K562 (cell line): ENCODE measurements around the gene FTL. TPM values are rescaled to one million over a fixed set of nuclear protein-coding genes. Genes with fewer than 3 reads are reported as not detected.

Source experiments
- ATAC-seq: fragments of 200-7000 bp; cut with Tn5 transposase; 3 replicates; pipeline ENCODE4 v1.9.1; 2020; ENCODE audit warnings: moderate library complexity
- BruUV-seq: library from RNA; stranded (reverse); fragments of 400-500 nt; replicated peaks from 2 replicates; lab custom pipeline; 2021; lab: Mats Ljungman, UMichigan
- CTCF ChIA-PET: fragments of 300-600 bp; formaldehyde crosslinking; extraction: SDS; loops from one replicate; lab custom pipeline; 2021; ENCODE audit warnings: low intra/inter-chr PET ratio; lab: Yijun Ruan, JAX
- POLR2A ChIA-PET: fragments of 300-600, 350-650 bp; sonication (Branson Sonifier 250); formaldehyde crosslinking; extraction: SDS; loops from one replicate; lab custom pipeline; 2021; ENCODE audit warnings: antibody characterized with exemption, inconsistent platforms; lab: Yijun Ruan, JAX
- DNase-seq, 4 experiments: peaks; one replicate each; pipeline versions ENCODE4 v3.0.0 to v3.0.0-alpha.2; 2011 to 2018; ENCODE audit warnings: low spot score in 3 of 4, mixed read lengths in 3 of 4; ENCODE audit errors: extremely low read depth in 1 of 4
- FAIRE-seq: peaks from 2 replicates; lab custom pipeline; 2011; peaks lifted over from hg19 to GRCh38; lab: Jason Lieb, UNC
- H2AFZ ChIP-seq: 2 replicates; pipeline ENCODE4 v1.6.0; 2011; ENCODE audit warnings: low read depth, low read length, control low read depth, inconsistent platforms
- H3K27ac ChIP-seq: fragments of 200-600 bp; 3 replicates; pipeline ENCODE4 v1.8.0; 2011; ENCODE audit warnings: low read depth, mild to moderate bottlenecking, control low read depth, inconsistent platforms, low read length, moderate library complexity, mixed read lengths; ENCODE audit errors: extremely low read depth
- H3K27me3 ChIP-seq, 2 experiments: fragments of 300-600 bp in 1 of 2; 2 replicates in 1 of 2; 3 replicates in 1 of 2; pipeline versions ENCODE4 v1.6.0 to v1.8.0; 2011; ENCODE audit warnings: inconsistent platforms in 2 of 2, low read length in 2 of 2, mild to moderate bottlenecking in 1 of 2, mixed read lengths in 1 of 2, moderate library complexity in 1 of 2; ENCODE audit not compliant: control insufficient read depth in 2 of 2, insufficient read depth in 2 of 2
- H3K36me3 ChIP-seq: fragments of 300-600 bp; 3 replicates; pipeline ENCODE4 v1.8.0; 2011; ENCODE audit warnings: mild to moderate bottlenecking, low read length, inconsistent platforms; ENCODE audit not compliant: control insufficient read depth, insufficient read depth
- H3K4me1 ChIP-seq, 2 experiments: fragments of 200-600 bp in 1 of 2; replicated peaks in 1 of 2; 2 replicates in 1 of 2; 3 replicates in 1 of 2; pipeline versions ENCODE4 v1.5.1 to v1.8.0; 2011; ENCODE audit warnings: inconsistent platforms in 2 of 2, low read length in 2 of 2, mild to moderate bottlenecking in 1 of 2, mixed read lengths in 1 of 2, moderate library complexity in 1 of 2; ENCODE audit not compliant: control insufficient read depth in 2 of 2, insufficient read depth in 2 of 2
- H3K4me2 ChIP-seq: 2 replicates; pipeline ENCODE4 v1.6.1; 2011; ENCODE audit warnings: low read length, control low read depth, inconsistent platforms, mixed read lengths; ENCODE audit not compliant: insufficient read depth
- H3K4me3 ChIP-seq: fragments of 200-600 bp; sonication (generic), shearing (Covaris generic); 2 replicates; pipeline ENCODE4 v1.5.1; 2016; ENCODE audit warnings: control low read depth, inconsistent platforms
- H3K79me2 ChIP-seq: fragments of 200-600 bp; 3 replicates; pipeline ENCODE4 v1.8.0; 2011; ENCODE audit warnings: low read length, inconsistent platforms; ENCODE audit not compliant: control insufficient read depth, insufficient read depth
- H3K9ac ChIP-seq, 2 experiments: 2 replicates each; pipeline versions ENCODE4 v1.6.0 to v1.6.1; 2011; ENCODE audit warnings: low read depth in 2 of 2, low read length in 2 of 2, control low read depth in 1 of 2, inconsistent platforms in 1 of 2, mild to moderate bottlenecking in 1 of 2, mixed read lengths in 1 of 2; ENCODE audit not compliant: insufficient read depth in 1 of 2
- H3K9me1 ChIP-seq: one replicate; pipeline ENCODE4 v1.6.0; 2011; ENCODE audit warnings: inconsistent platforms, mild to moderate bottlenecking, low read length, moderate library complexity; ENCODE audit not compliant: control insufficient read depth, insufficient read depth
- H3K9me3 ChIP-seq: replicated peaks from 2 replicates; pipeline ENCODE4 v1.5.1; 2011; ENCODE audit warnings: low read depth, low read length, inconsistent platforms; ENCODE audit not compliant: control insufficient read depth, insufficient read depth
- H4K20me1 ChIP-seq: replicated peaks from 2 replicates; pipeline ENCODE4 v1.6.1; 2011; ENCODE audit warnings: low read length, inconsistent platforms, mixed read lengths; ENCODE audit not compliant: control insufficient read depth, insufficient read depth
- CREB3L1 ChIP-seq: fragments of 450-650 bp; IDR thresholded peaks from 2 replicates; pipeline ENCODE4 v1.6.1; 2014; ENCODE audit warnings: low read depth, mild to moderate bottlenecking, moderate library complexity, borderline replicate concordance
- DDX20 ChIP-seq: fragments of 450-650 bp; IDR thresholded peaks from 2 replicates; pipeline ENCODE4 v1.6.1; 2016; ENCODE audit warnings: missing genetic modification characterization, low read depth, mild to moderate bottlenecking, missing compliant biosample characterization, moderate library complexity
- E4F1 ChIP-seq: fragments of 250-450 bp; sonication (Bioruptor Pico); IDR thresholded peaks from 2 replicates; pipeline ENCODE4 v1.5.0; 2021; ENCODE audit warnings: mild to moderate bottlenecking, borderline replicate concordance
- NR2C2 ChIP-seq, 2 experiments: fragments of 200-800 bp in 1 of 2; sonication (Bioruptor generic) in 1 of 2; sonication (generic) in 1 of 2; formaldehyde crosslinking in 1 of 2; IDR thresholded peaks; 2 replicates each; pipeline versions ENCODE4 v1.6.1 to v1.8.0; 2016 to 2022; ENCODE audit warnings: mild to moderate bottlenecking in 1 of 2, missing compliant biosample characterization in 1 of 2, missing genetic modification characterization in 1 of 2, missing genetic modification reagents in 1 of 2
- SIRT6 ChIP-seq: IDR thresholded peaks from one replicate; pipeline ENCODE4 v1.6.1; 2012; ENCODE audit warnings: low read depth, mild to moderate bottlenecking, control low read depth, inconsistent platforms, low read length, moderate library complexity
- ZNF384 ChIP-seq: IDR thresholded peaks from 2 replicates; pipeline ENCODE4 v1.6.1; 2012; ENCODE audit warnings: low read depth, low read length, improper control_type of control experiment
- WGBS: fragments of 100-300 bp; shearing (Covaris generic); methylation state at CpG from one replicate; pipeline ENCODE4 v1.1.6; 2016; ENCODE audit warnings: low coverage, mixed read lengths; ENCODE audit not compliant: insufficient coverage; ENCODE audit errors: missing lambda C conversion rate; 5-methylcytosine and 5-hydroxymethylcytosine counted together
- in situ Hi-C: fragments of 300-500 bp; cut with MboI; formaldehyde crosslinking; loops from 4 replicates; pipeline ENCODE4 v1.15.0; 2018; ENCODE audit warnings: inconsistent platforms, mixed read lengths
- intact Hi-C: fragments of 100-400 bp; cut with micrococcal nuclease; formaldehyde crosslinking; loops from 2 replicates; pipeline ENCODE4 v1.14.2; 2022
- polyA plus RNA-seq, 8 experiments: library from polyadenylated mRNA; depleted of rRNA in 4 of 8; stranded (reverse) in 5 of 8; unstranded in 3 of 8; fragments of >200 nt; fragmentation: Nextera tagmentation in 2 of 8; fragmentation: Illumina TruSeq in 1 of 8; extraction: Ambion mirVana in 2 of 8; extraction: Trizol in 1 of 8; gene quantifications; 2 replicates each; pipeline versions ENCODE4 v1.2.1 to v1.2.3, GENCODE V29; 2011 to 2014; ENCODE audit warnings: inconsistent platforms in 1 of 8, missing spikeins in 1 of 8
- total RNA-seq, 7 experiments: library from RNA; depleted of rRNA in 6 of 7; stranded (reverse); fragments of >200 nt in 6 of 7; fragmentation: Illumina TruSeq in 2 of 7; extraction: Trizol in 2 of 7; gene quantifications; 2 replicates each; pipeline versions ENCODE4 v1.2.1 to v1.2.3, GENCODE V29; 2011 to 2021; ENCODE audit warnings: low replicate concordance in 1 of 7
- TF ChIP-seq, protein P1 (sequence below): fragments of 200-800 bp; sonication (Bioruptor generic); IDR thresholded peaks from 2 replicates; pipeline ENCODE4 v1.6.1; 2017; ENCODE audit warnings: missing genetic modification characterization, missing compliant biosample characterization

FTL gene
- total and polyA plus RNA-seq, 9 of the 15 experiments (the other 6 are each of a cell fraction or from before 2014, with no cell fraction given) = 1,231 to 27,415 (median 3,965) TPM

DNA sequence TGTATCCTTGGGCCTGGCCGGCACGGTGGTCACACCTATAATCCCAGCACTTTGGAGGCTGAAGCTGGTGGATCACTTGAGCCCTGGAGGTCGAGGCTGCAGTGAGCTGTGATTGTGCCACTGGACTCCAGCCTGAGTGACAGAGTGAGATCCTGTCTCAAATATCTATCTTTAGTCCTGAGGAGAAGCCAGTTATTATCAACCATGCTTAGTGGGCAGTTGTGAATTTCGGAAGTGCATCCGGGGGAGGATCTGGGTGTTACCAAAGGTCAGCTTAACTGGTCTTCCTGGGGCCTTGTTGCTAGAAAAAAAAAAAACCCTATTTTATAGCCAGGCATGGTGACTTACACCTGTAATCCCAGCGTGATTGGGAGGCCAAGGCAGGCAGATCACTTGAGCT is 22.0 kb upstream of the FTL start (continued):
- TF ChIP-seq NR2C2 (CRISPR knock-in tag; IDR thresholded peaks at IDR 0.05) (no peak), NR2C2 (tag; IDR thresholded peaks at IDR 0.05) (peak; percentile 67), CREB3L1 (no peak), SIRT6 (no peak)
- TF ChIP-seq, protein P1, sequence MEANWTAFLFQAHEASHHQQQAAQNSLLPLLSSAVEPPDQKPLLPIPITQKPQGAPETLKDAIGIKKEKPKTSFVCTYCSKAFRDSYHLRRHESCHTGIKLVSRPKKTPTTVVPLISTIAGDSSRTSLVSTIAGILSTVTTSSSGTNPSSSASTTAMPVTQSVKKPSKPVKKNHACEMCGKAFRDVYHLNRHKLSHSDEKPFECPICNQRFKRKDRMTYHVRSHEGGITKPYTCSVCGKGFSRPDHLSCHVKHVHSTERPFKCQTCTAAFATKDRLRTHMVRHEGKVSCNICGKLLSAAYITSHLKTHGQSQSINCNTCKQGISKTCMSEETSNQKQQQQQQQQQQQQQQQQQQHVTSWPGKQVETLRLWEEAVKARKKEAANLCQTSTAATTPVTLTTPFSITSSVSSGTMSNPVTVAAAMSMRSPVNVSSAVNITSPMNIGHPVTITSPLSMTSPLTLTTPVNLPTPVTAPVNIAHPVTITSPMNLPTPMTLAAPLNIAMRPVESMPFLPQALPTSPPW (CRISPR knock-in tag) = peak; percentile 24; the same call in 1 of the 2 replicates

GRCh38 chr19:48945415-48945814 is 19.7 kb upstream of the FTL start:
- FAIRE-seq (no peak), DNase-seq (no peak)

More at GRCh38 chr19:48945415-48945814, 19.7 kb upstream of the FTL start:
- Histone ChIP-seq H3K27me3 (no peaks in the 10 kb centered on the region), H3K79me2 (no peaks in the 10 kb centered on the region), H3K36me3 (no peaks in the 10 kb centered on the region; the same call in 2 of the 3 replicates), H3K27ac (no peak overlapping the region), H3K9me1 (no peaks in the 10 kb centered on the region), H3K4me3 (no peak overlapping the region), H3K9ac (no peak overlapping the region), H3K4me1 (peaks cover 10 to 21% of the 10 kb centered on the region in 2 experiments; a peak in 4 of 5 replicates), H3K9me3 (peaks cover 11% of the 10 kb centered on the region), H2AFZ (no peak overlapping the region), H4K20me1 (no peaks in the 10 kb centered on the region), H3K4me2 (no peak overlapping the region)
- no TSS peak for BruUV-seq
- CTCF ChIA-PET = no interaction called here
- in situ Hi-C loops = no loop called here
- POLR2A ChIA-PET = interaction anchor here (2.8 kb wide), 1 partner anchor 9 kb away, joined by 8 read pairs; the partner anchor contains the start of gene BAX
- TF ChIP-seq DDX20 (tag) (no peak), ZNF384 (no peak), E4F1 (CRISPR knock-in tag) (no peak)
- intact Hi-C loops = no loop called here
- ATAC-seq = no peak
- whole genome bisulfite sequencing = 66% methylated on average over 5 of the region's 5 CpGs
